ENCODE data around the gene GPR18.

DNA sequence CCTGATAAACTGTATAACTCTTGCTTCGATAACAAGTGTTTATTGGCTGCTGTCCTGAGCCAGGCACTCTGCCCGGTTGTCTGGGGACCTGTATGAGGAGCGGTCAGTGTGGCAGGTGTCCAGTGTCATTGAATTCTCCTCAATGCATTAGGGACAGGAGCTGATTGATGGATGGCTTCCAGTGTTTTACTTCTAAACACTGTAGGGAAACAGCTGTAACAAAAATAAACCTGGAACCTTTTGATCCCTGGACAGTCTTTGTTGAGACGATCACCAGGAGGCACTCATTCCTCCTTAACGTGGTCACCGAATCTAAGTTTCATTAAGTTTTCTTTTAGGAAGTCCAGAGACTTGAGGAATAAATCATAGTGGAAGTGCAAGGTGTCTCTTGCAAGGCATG lies 39.6 kb downstream of the GPR18 start:
- TF ChIP-seq POLR2A (IDR thresholded peaks at IDR 0.05) = no peak
- TF ChIP-seq, protein P1, sequence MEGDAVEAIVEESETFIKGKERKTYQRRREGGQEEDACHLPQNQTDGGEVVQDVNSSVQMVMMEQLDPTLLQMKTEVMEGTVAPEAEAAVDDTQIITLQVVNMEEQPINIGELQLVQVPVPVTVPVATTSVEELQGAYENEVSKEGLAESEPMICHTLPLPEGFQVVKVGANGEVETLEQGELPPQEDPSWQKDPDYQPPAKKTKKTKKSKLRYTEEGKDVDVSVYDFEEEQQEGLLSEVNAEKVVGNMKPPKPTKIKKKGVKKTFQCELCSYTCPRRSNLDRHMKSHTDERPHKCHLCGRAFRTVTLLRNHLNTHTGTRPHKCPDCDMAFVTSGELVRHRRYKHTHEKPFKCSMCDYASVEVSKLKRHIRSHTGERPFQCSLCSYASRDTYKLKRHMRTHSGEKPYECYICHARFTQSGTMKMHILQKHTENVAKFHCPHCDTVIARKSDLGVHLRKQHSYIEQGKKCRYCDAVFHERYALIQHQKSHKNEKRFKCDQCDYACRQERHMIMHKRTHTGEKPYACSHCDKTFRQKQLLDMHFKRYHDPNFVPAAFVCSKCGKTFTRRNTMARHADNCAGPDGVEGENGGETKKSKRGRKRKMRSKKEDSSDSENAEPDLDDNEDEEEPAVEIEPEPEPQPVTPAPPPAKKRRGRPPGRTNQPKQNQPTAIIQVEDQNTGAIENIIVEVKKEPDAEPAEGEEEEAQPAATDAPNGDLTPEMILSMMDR (IDR thresholded peaks at IDR 0.05) = no peak

All from stomach (tissue), 4 donors.